KG1 (cell line): ENCODE results near the gene MAPKAPK2.
"Not testable (repeated sequence)": the region's sequence is repeated elsewhere in the genome, so short reads cannot be mapped to it uniquely, and the experiment has no call there.

Experiments
- DNase-seq: peaks from one replicate; lab custom pipeline; 2025; lab: John Stamatoyannopoulos, UW

The MAPKAPK2 gene

GRCh38 chr1:206778031-206778430 lies 93.3 kb downstream of the MAPKAPK2 start:
- no peak for DNase-seq

- DNase-seq = not testable (repeated sequence)
Measured at GRCh38 chr1:206778911-206779310, 94.2 kb downstream of the MAPKAPK2 start.

- no peak for DNase-seq
Measured at GRCh38 chr1:206779638-206780037, 94.9 kb downstream of the MAPKAPK2 start.

- DNase-seq = no peak
Measured at GRCh38 chr1:206782448-206782847, 97.7 kb downstream of the MAPKAPK2 start.

- DNase-seq = no peak
Measured at GRCh38 chr1:206783506-206783905, 98.8 kb downstream of the MAPKAPK2 start.
